Esophagus muscularis mucosa (tissue), 3 donors: Measurements from ENCODE around the gene SPEM2.

Experiments used
- POLR2A ChIP-seq: fragments of 450-650 bp; IDR thresholded peaks from one replicate; pipeline ENCODE4 v1.6.1; 2017; ENCODE audit warnings: antibody characterized with exemption, moderate library complexity, mild to moderate bottlenecking, low read depth
- POLR2AphosphoS5 ChIP-seq, 2 donors: sonication (generic); formaldehyde crosslinking; IDR thresholded peaks; one replicate each; pipeline ENCODE4 v1.6.1; 2017; ENCODE audit warnings: antibody characterized with exemption in 2 of 2
- TF ChIP-seq, protein P1 (sequence below), 3 experiments: fragments of 200-600 bp in 2 of 3; fragments of 450-650 bp in 1 of 3; sonication (generic) in 2 of 3; IDR thresholded peaks; one replicate each; pipeline ENCODE4 v1.5.1; 2017 to 2019; ENCODE audit warnings: antibody characterized with exemption in 3 of 3, mild to moderate bottlenecking in 2 of 3, moderate library complexity in 1 of 3

DNA sequence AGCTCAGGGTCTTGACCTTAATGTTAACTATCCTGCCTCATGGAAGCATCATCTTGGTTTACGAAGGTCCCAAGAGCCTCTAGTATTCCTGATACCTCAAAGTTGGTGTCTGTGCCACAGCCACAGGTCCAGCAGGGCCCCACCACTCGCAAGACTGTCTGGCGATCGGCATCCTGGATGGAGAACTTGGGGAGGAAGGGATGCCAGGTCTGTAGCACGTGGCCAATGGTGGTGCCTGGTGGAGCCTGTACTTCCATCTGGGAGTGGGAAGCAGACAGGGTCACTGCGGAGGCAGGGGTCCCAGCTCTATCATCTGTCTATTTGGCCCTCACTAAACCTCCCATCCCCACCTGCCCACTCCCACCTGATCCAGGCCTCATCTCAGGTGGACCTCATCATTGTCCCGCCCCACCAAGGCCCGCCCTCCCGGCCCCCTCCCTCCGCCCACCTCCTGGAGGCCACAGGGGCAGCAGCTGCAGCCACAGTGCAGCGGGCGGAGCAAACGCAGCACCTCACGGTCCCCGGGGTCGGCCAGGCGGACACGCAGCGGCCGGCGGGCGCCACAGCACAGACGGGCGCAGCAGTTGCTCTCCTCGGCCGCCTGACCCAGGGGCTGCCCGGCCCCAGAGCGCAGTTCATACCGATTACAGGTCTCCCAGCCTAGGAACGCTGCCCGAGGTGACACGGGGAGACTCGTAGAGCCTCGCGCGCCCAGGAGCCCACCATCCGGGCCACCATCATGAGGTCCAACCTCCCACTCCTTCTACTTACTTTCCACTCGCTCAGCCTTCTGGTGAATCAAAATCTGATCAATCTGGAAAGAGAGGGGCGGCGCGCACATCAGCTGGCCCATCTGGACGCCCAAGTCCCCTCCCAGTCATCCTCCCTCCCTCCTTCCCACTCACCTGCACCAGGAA, 32.5 kb upstream of the SPEM2 start:
- TF ChIP-seq, protein P1, sequence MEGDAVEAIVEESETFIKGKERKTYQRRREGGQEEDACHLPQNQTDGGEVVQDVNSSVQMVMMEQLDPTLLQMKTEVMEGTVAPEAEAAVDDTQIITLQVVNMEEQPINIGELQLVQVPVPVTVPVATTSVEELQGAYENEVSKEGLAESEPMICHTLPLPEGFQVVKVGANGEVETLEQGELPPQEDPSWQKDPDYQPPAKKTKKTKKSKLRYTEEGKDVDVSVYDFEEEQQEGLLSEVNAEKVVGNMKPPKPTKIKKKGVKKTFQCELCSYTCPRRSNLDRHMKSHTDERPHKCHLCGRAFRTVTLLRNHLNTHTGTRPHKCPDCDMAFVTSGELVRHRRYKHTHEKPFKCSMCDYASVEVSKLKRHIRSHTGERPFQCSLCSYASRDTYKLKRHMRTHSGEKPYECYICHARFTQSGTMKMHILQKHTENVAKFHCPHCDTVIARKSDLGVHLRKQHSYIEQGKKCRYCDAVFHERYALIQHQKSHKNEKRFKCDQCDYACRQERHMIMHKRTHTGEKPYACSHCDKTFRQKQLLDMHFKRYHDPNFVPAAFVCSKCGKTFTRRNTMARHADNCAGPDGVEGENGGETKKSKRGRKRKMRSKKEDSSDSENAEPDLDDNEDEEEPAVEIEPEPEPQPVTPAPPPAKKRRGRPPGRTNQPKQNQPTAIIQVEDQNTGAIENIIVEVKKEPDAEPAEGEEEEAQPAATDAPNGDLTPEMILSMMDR (IDR thresholded peaks at IDR 0.05), result no peak
- TF ChIP-seq POLR2A (no peak), POLR2AphosphoS5 (IDR thresholded peaks at IDR 0.05) (no peak)
